ENCODE measurements around the gene GJC1. TPM values are rescaled to one million over a fixed set of nuclear protein-coding genes. Genes with fewer than 3 reads are reported as not detected.
"Not testable (repeated sequence)": the region's sequence is repeated elsewhere in the genome, so short reads cannot be mapped to it uniquely, and the experiment has no call there.

GJC1 gene
- polyA plus RNA-seq, 5 donors, result 36.5 to 45.7 (median 39.9) TPM

GRCh38 chr17:44761932-44762810 lies 67.9 kb downstream of the GJC1 start:
- no peak for DNase-seq

GRCh38 chr17:44760474-44761308 lies 69.4 kb downstream of the GJC1 start:
- DNase-seq, result no peak

GRCh38 chr17:44759916-44760243 lies 70.2 kb downstream of the GJC1 start:
- no peak for DNase-seq

GRCh38 chr17:44759086-44759915 lies 70.8 kb downstream of the GJC1 start:
- no peak for DNase-seq

- no peak for DNase-seq
Measured at GRCh38 chr17:44758414-44759085, 71.5 kb downstream of the GJC1 start, which contains the start of gene ADAM11. TSS of gene ADAM11 (plus strand) at chr17:44758988. CDS start at chr17:44759200, 212 bp downstream.

- DNase-seq, result no peak
Measured at GRCh38 chr17:44757918-44758413, 72.1 kb downstream of the GJC1 start.

- DNase-seq, result no peak
Measured at GRCh38 chr17:44757045-44757917, 72.8 kb downstream of the GJC1 start.

- not testable (repeated sequence) for DNase-seq
Measured at GRCh38 chr17:44755180-44755579, 74.9 kb downstream of the GJC1 start.

- DNase-seq, result no peak
Measured at GRCh38 chr17:44754276-44754675, 75.8 kb downstream of the GJC1 start.

GRCh38 chr17:44752953-44753861 lies 76.9 kb downstream of the GJC1 start:
- no peak for DNase-seq

- no peak for DNase-seq
Measured at GRCh38 chr17:44751806-44752205, 78.3 kb downstream of the GJC1 start.

- DNase-seq, result no peak
Measured at GRCh38 chr17:44751331-44751730, 78.8 kb downstream of the GJC1 start.

- DNase-seq, result no peak
Measured at GRCh38 chr17:44749980-44750318, 80.1 kb downstream of the GJC1 start.

- DNase-seq, result no peak
Measured at GRCh38 chr17:44749076-44749979, 80.8 kb downstream of the GJC1 start.
